HCT116 (cell line): ENCODE results near the gene C10orf90. TPM values are rescaled to one million over a fixed set of nuclear protein-coding genes. Genes with fewer than 3 reads are reported as not detected.

Experiments
- ATAC-seq: fragments of 200-7000 bp; cut with Tn5 transposase; 2 replicates; pipeline ENCODE4 v1.9.1; 2020; ENCODE audit warnings: mild to moderate bottlenecking, moderate library complexity
- BruUV-seq: library from RNA; stranded (reverse); fragments of 400-500 nt; replicated peaks from 2 replicates; lab custom pipeline; 2021; lab: Mats Ljungman, UMichigan
- CTCF ChIA-PET: fragments of 300-600 bp; sonication (Branson Sonifier 250); formaldehyde crosslinking; loops from one replicate; lab custom pipeline; 2021; ENCODE audit warnings: antibody characterized with exemption; lab: Charles Lee
- POLR2A ChIA-PET: fragments of 300-600, 350-600 bp; sonication (Branson Sonifier 250); formaldehyde crosslinking; loops from one replicate; lab custom pipeline; 2021; ENCODE audit warnings: antibody characterized with exemption; lab: Charles Lee
- RAD21 ChIA-PET, 2 experiments: fragments of 300-600 bp; sonication (Branson Sonifier 250); formaldehyde crosslinking; loops; one replicate each; lab custom pipeline; 2023; ENCODE audit warnings: low total read pairs in 2 of 2; ENCODE audit not compliant: uncharacterized antibody in 2 of 2, unreplicated experiment in 2 of 2, low non-redundant PET in 1 of 2; lab: Charles Lee
- DNase-seq: peaks from one replicate; pipeline ENCODE4 v3.0.0-alpha.2; 2010; ENCODE audit warnings: low read depth, low spot score
- H2AFZ ChIP-seq: fragments of 200-600 bp; shearing (Covaris generic), sonication (generic); 2 replicates; pipeline ENCODE4 v1.6.1; 2017; ENCODE audit warnings: low read depth, mixed run types, mixed read lengths, antibody characterized with exemption, low read length; ENCODE audit not compliant: poor library complexity, severe bottlenecking
- H3K27ac ChIP-seq: 2 replicates; pipeline ENCODE4 v1.5.1; 2012; ENCODE audit warnings: low read depth, low read length
- H3K27me3 ChIP-seq: fragments of 200-600 bp; sonication (generic); 2 replicates; pipeline ENCODE4 v1.6.1; 2016; ENCODE audit warnings: mixed run types, low read length, mixed read lengths; ENCODE audit not compliant: insufficient read depth
- H3K36me3 ChIP-seq, 2 experiments: fragments of 200-500 bp in 1 of 2; fragments of 200-600 bp in 1 of 2; sonication (Bioruptor generic) in 1 of 2; sonication (generic) in 1 of 2; 2 replicates each; pipeline versions ENCODE4 v1.5.1 to v1.6.1; 2014 to 2016; ENCODE audit warnings: low read length in 2 of 2, inconsistent platforms in 1 of 2, mixed read lengths in 1 of 2, mixed run types in 1 of 2; ENCODE audit not compliant: insufficient read depth in 2 of 2, control insufficient read depth in 1 of 2
- H3K4me1 ChIP-seq, 2 experiments: fragments of 200-600 bp in 1 of 2; sonication (generic) in 1 of 2; 2 replicates each; pipeline versions ENCODE4 v1.5.1 to v1.6.1; 2012 to 2017; ENCODE audit warnings: low read length in 2 of 2, inconsistent platforms in 1 of 2, mild to moderate bottlenecking in 1 of 2, mixed read lengths in 1 of 2, mixed run types in 1 of 2, moderate library complexity in 1 of 2; ENCODE audit not compliant: insufficient read depth in 2 of 2, control insufficient read depth in 1 of 2
- H3K4me2 ChIP-seq: fragments of 200-600 bp; sonication (generic); 2 replicates; pipeline ENCODE4 v1.6.1; 2017; ENCODE audit warnings: mixed run types, low read length, mixed read lengths
- H3K4me3 ChIP-seq, 2 experiments: fragments of 200-600 bp in 1 of 2; sonication (generic) in 1 of 2; replicated peaks in 1 of 2; 2 replicates each; pipeline ENCODE4 v1.5.1; 2011 to 2016; ENCODE audit warnings: low read length in 2 of 2, control low read depth in 1 of 2, low read depth in 1 of 2, mild to moderate bottlenecking in 1 of 2, mixed read lengths in 1 of 2, mixed run types in 1 of 2
- H3K79me2 ChIP-seq: fragments of 200-600 bp; sonication (generic); 2 replicates; pipeline ENCODE4 v1.6.1; 2017; ENCODE audit warnings: mild to moderate bottlenecking, mixed run types, low read length, moderate library complexity, mixed read lengths; ENCODE audit not compliant: insufficient read depth
- H3K9ac ChIP-seq: fragments of 200-600 bp; sonication (generic); 2 replicates; pipeline ENCODE4 v1.6.1; 2016; ENCODE audit warnings: low read length, mixed read lengths
- H3K9me2 ChIP-seq: fragments of 200-600 bp; sonication (generic), shearing (Covaris generic); 2 replicates; pipeline ENCODE4 v1.6.1; 2017; ENCODE audit warnings: mixed run types, mild to moderate bottlenecking, moderate library complexity; ENCODE audit not compliant: insufficient read depth
- H3K9me3 ChIP-seq, 2 experiments: fragments of 200-500 bp in 1 of 2; fragments of 200-600 bp in 1 of 2; sonication (Bioruptor generic) in 1 of 2; sonication (generic) in 1 of 2; 2 replicates each; pipeline ENCODE4 v1.6.1; 2014 to 2017; ENCODE audit warnings: low read length in 2 of 2, mixed read lengths in 2 of 2, inconsistent platforms in 1 of 2, low read depth in 1 of 2, mild to moderate bottlenecking in 1 of 2, mixed run types in 1 of 2, moderate library complexity in 1 of 2; ENCODE audit not compliant: control insufficient read depth in 1 of 2, insufficient read depth in 1 of 2
- H4K20me1 ChIP-seq: fragments of 200-600 bp; sonication (generic), shearing (Covaris generic); 2 replicates; pipeline ENCODE4 v1.6.1; 2017; ENCODE audit warnings: mixed run types, mild to moderate bottlenecking, moderate library complexity; ENCODE audit not compliant: insufficient read depth
- CBX3 ChIP-seq: IDR thresholded peaks from 2 replicates; pipeline ENCODE4 v1.6.1; 2012; ENCODE audit warnings: low read depth
- CEBPB ChIP-seq: IDR thresholded peaks from 2 replicates; pipeline ENCODE4 v1.6.1; 2012; ENCODE audit warnings: low read depth
- CTCF ChIP-seq, 3 experiments: fragments of 200-600 bp in 1 of 3; sonication (generic) in 1 of 3; IDR thresholded peaks in 2 of 3; conservative IDR thresholded peaks in 1 of 3; 2 replicates each; pipeline ENCODE4 v1.5.1; 2012 to 2017; ENCODE audit warnings: low read depth in 2 of 3, low read length in 2 of 3, antibody characterized with exemption in 1 of 3, borderline replicate concordance in 1 of 3, control low read depth in 1 of 3, mild to moderate bottlenecking in 1 of 3, mixed read lengths in 1 of 3, mixed run types in 1 of 3, moderate library complexity in 1 of 3; ENCODE audit not compliant: insufficient read depth in 1 of 3
- EGR1 ChIP-seq: IDR thresholded peaks from 2 replicates; pipeline ENCODE4 v1.6.1; 2012; ENCODE audit warnings: low read depth
- ELF1 ChIP-seq: IDR thresholded peaks from 2 replicates; pipeline ENCODE4 v1.6.1; 2012; ENCODE audit warnings: low read depth, borderline replicate concordance
- EZH2 ChIP-seq: fragments of 200-600 bp; sonication (generic); IDR thresholded peaks from 2 replicates; pipeline ENCODE4 v1.6.1; 2017; ENCODE audit warnings: antibody characterized with exemption, mixed run types
- EZH2phosphoT487 ChIP-seq: fragments of 200-600 bp; IDR thresholded peaks from 2 replicates; pipeline ENCODE4 v1.6.1; 2018; ENCODE audit warnings: antibody characterized with exemption, borderline replicate concordance
- FOSL1 ChIP-seq: IDR thresholded peaks from 2 replicates; pipeline ENCODE4 v1.6.1; 2012; ENCODE audit warnings: low read depth
- POLR2A ChIP-seq: IDR thresholded peaks from 2 replicates; pipeline ENCODE4 v1.7.0; 2011; ENCODE audit warnings: borderline replicate concordance; ENCODE audit not compliant: insufficient read depth, insufficient read length; ENCODE audit errors: extremely low read depth
- RAD21 ChIP-seq: IDR thresholded peaks from 2 replicates; pipeline ENCODE4 v1.6.1; 2012; ENCODE audit warnings: low read depth, mild to moderate bottlenecking
- REST ChIP-seq: IDR thresholded peaks from 2 replicates; pipeline ENCODE4 v1.6.1; 2012; ENCODE audit warnings: low read depth
- SIN3A ChIP-seq: IDR thresholded peaks from 2 replicates; pipeline ENCODE4 v1.6.1; 2012; ENCODE audit warnings: low read depth
- ZBTB33 ChIP-seq: IDR thresholded peaks from 2 replicates; pipeline ENCODE4 v1.6.1; 2011; ENCODE audit warnings: mild to moderate bottlenecking, low read length, moderate library complexity; ENCODE audit not compliant: insufficient replicate concordance; ENCODE audit errors: extremely low read depth
- ZFX ChIP-seq: fragments of 450-650 bp; IDR thresholded peaks from 2 replicates; pipeline ENCODE4 v1.6.1; 2017
- intact Hi-C: fragments of 100-400 bp; cut with micrococcal nuclease; formaldehyde crosslinking; loops from 2 replicates; pipeline ENCODE4 v1.10.0; 2022
- total RNA-seq: library from RNA; stranded (reverse); gene quantifications from one replicate; pipeline ENCODE4 v1.2.1, GENCODE V29; 2021; ENCODE audit not compliant: unreplicated experiment
- TF ChIP-seq, protein P1 (sequence below): IDR thresholded peaks from 2 replicates; pipeline ENCODE4 v1.6.1; 2012

Gene C10orf90
- total RNA-seq, 1 experiment from 2014 or later: not detected

- no peak for TF ChIP-seq SIN3A
- no peak for TF ChIP-seq EZH2phosphoT487
- no peak for TF ChIP-seq RAD21
- TF ChIP-seq ELF1: no peak
- TF ChIP-seq CEBPB: no peak
- TF ChIP-seq ZFX: no peak
- TF ChIP-seq ZBTB33: no peak
- TF ChIP-seq, protein P1, sequence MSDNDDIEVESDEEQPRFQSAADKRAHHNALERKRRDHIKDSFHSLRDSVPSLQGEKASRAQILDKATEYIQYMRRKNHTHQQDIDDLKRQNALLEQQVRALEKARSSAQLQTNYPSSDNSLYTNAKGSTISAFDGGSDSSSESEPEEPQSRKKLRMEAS: no peak
- TF ChIP-seq EGR1: no peak
- TF ChIP-seq CBX3: no peak
Observed at GRCh38 chr10:126597211-126597610, 73.3 kb downstream of the C10orf90 start (continued).

GRCh38 chr10:126596472-126597016 lies 73.9 kb downstream of the C10orf90 start:
- Histone ChIP-seq H3K79me2 (no peaks in the 10 kb centered on the region), H4K20me1 (no peaks in the 10 kb centered on the region), H3K4me2 (no peak overlapping the region), H3K27me3 (peaks cover 51% of the 10 kb centered on the region), H3K9me2 (no peaks in the 10 kb centered on the region), H3K4me1 (no peaks in the 10 kb centered on the region), H3K9ac (no peak overlapping the region), H3K9me3 (no peaks in the 10 kb centered on the region), H3K4me3 (no peak overlapping the region), H2AFZ (no peak overlapping the region), H3K36me3 (no peaks in the 10 kb centered on the region), H3K27ac (no peak overlapping the region)
- CTCF ChIA-PET: no interaction called here
- no peak for TF ChIP-seq SIN3A
- no peak for TF ChIP-seq POLR2A
- TF ChIP-seq REST: no peak
- no peak for TF ChIP-seq EGR1
- no peak for TF ChIP-seq FOSL1
- TF ChIP-seq CTCF (IDR thresholded peaks at IDR 0.05 in 2 of 3, conservative IDR thresholded peaks at IDR 0.05 in 1 of 3; ENCODE audit: borderline replicate concordance in 1 of 3, insufficient read depth in 1 of 3, low read depth in 2 of 3, low read length in 2 of 3): no peak
- TF ChIP-seq RAD21: no peak
- TF ChIP-seq EZH2: no peak
- no peak for TF ChIP-seq CBX3
- TF ChIP-seq EZH2phosphoT487: no peak
- POLR2A ChIA-PET: no interaction called here
- intact Hi-C loops: loop anchor here (5.0 kb wide), 1 partner anchor 434 kb away; no protein-coding TSS in a partner anchor
- DNase-seq (no peak), ATAC-seq (no peak)
- RAD21 ChIA-PET: no interaction called here
- no TSS peak for BruUV-seq
